ENCODE measurements around the gene TNNI3K. TPM values are rescaled to one million over a fixed set of nuclear protein-coding genes. Genes with fewer than 3 reads are reported as not detected.

The TNNI3K gene
- polyA plus RNA-seq, 1 of the 3 experiments (the other 2 are of a cell fraction) = 0.31 TPM

DNA sequence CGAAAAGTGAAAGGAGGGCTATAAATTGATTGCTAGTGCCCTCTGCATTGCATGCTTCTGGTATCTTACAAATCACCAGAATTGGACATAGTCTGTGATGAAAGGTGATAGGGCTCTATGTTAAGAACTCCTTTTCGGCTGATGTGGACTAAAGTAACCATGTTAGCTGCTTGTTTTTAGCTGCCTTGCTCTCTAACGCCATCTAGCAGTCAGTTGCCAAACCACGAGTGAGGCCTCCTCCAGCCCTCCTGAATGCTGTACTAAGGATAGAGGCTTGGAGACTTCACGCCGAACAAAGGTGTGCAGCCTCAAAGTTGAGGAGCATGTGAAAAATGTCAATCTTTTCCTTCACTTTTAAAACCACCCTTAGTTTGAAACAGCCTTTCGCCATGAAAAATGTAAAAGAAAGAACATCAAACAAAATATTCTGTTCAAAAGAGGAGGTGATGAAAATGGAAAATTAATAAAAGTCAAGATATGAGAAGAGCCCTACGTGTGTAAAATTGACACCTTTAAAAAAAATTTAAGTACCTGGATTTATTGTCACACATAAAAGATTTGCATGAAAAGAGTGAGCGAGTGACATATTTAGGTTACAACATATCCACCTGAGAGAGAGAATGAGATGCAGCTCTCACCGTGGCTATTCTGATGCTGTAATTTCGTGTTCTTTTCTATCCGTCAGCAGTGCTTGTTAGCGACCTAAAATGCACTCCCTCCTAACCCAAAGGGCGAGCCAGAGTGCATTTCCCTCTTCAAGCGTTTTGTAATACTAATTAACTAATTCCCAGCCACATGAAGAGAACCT lies 269.1 kb downstream of the TNNI3K start (continued):
- TF ChIP-seq FOSL2 (IDR thresholded peaks at IDR 0.05; ENCODE audit: borderline replicate concordance, low read depth) = no peak
- TF ChIP-seq SIN3A (IDR thresholded peaks at IDR 0.05; ENCODE audit: borderline replicate concordance, low read depth, low read length) = no peak
- no peak for TF ChIP-seq MEF2A (IDR thresholded peaks at IDR 0.05; ENCODE audit: borderline replicate concordance, low read depth)
- peak; percentile 84 for TF ChIP-seq RAD21 (IDR thresholded peaks at IDR 0.05; ENCODE audit: low read length)
- TF ChIP-seq, protein P1, sequence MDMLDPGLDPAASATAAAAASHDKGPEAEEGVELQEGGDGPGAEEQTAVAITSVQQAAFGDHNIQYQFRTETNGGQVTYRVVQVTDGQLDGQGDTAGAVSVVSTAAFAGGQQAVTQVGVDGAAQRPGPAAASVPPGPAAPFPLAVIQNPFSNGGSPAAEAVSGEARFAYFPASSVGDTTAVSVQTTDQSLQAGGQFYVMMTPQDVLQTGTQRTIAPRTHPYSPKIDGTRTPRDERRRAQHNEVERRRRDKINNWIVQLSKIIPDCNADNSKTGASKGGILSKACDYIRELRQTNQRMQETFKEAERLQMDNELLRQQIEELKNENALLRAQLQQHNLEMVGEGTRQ (IDR thresholded peaks at IDR 0.05; ENCODE audit: borderline replicate concordance, low read depth, low read length) = no peak
- TF ChIP-seq, protein P2, sequence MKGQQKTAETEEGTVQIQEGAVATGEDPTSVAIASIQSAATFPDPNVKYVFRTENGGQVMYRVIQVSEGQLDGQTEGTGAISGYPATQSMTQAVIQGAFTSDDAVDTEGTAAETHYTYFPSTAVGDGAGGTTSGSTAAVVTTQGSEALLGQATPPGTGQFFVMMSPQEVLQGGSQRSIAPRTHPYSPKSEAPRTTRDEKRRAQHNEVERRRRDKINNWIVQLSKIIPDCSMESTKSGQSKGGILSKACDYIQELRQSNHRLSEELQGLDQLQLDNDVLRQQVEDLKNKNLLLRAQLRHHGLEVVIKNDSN (IDR thresholded peaks at IDR 0.05; ENCODE audit: borderline replicate concordance, low read depth) = no peak
- TF ChIP-seq RXRA (IDR thresholded peaks at IDR 0.05; ENCODE audit: borderline replicate concordance, low read depth) = no peak
- TF ChIP-seq ELF1 (IDR thresholded peaks at IDR 0.05) = no peak
- peak; percentile 71 for TF ChIP-seq SMC3 (IDR thresholded peaks at IDR 0.05; ENCODE audit: low read depth, low read length)
- TF ChIP-seq FOXM1 (IDR thresholded peaks at IDR 0.05; ENCODE audit: low read depth) = no peak
- TF ChIP-seq RCOR1 (IDR thresholded peaks at IDR 0.05; ENCODE audit: low read length) = no peak

DNA sequence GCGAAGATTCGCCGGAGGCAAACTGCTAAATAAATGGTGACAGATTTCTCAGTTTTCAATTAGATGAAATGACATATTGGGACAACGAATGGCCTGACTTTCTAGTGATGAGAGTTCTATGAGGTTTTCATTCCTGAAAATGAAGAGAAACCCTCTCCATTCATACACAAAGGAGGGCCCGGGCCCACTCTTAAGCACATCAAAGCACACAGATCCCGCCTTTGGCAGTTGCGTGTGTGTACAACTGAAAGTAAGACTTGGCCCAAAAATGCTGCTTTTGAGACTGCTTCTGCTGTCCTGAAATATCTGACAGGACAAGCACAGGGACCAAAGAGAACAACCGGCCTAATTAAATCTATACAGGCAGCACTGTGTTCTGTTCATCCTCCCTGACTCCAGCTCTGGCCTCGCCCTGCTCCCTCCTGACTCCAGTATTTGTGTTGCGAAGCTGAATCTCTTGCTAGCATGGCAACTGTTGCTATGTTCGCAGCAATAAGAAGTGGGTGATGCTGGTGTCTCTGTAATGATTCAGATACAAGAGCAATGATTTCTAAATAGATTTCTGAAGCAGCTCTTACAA lies 269.8 kb downstream of the TNNI3K start:
- ChIA-PET POLR2A (no interaction called here), CTCF (interaction anchor here (0.7 to 4.9 kb wide), 21 partner anchors 8 to 665 kb away, joined by 3 to 55 read pairs (median 6); no protein-coding TSS in a partner anchor)
- Histone ChIP-seq H3K27ac (ENCODE audit: low read depth in 2 of 2, low read length in 1 of 2) (peak overlapping the region in 1 of 2 experiments; percentile 95; a peak in 2 of 4 replicates), H3K9me2 (no peaks in the 10 kb centered on the region), H4K20me1 (ENCODE audit: insufficient read depth) (no peaks in the 10 kb centered on the region), H3K9me3 (no peaks in the 10 kb centered on the region), H3K4me3 (ENCODE audit: low read depth in 2 of 2, low read length in 1 of 2) (no peak overlapping the region), H3F3A (replicated peaks; ENCODE audit: insufficient read depth) (no peaks in the 10 kb centered on the region), H3K79me2 (ENCODE audit: insufficient read depth) (no peaks in the 10 kb centered on the region), H3K27me3 (ENCODE audit: insufficient read depth) (no peaks in the 10 kb centered on the region), H3K36me3 (replicated peaks in 1 of 2; ENCODE audit: control insufficient read depth in 1 of 2, insufficient read depth in 2 of 2, low read length in 1 of 2) (no peaks in the 10 kb centered on the region), H3K4me1 (ENCODE audit: control insufficient read depth in 1 of 2, insufficient read depth in 2 of 2, low read depth in 1 of 2, low read length in 1 of 2) (peaks cover 0 to 23% of the 10 kb centered on the region in 2 experiments; a peak in 2 of 4 replicates), H2AFZ (ENCODE audit: low read depth) (no peak overlapping the region), H3K9ac (no peak overlapping the region), H3K4me2 (no peak overlapping the region)
- 65% methylated on average over 11 of the region's 11 CpGs for WGBS (ENCODE audit: low lambda C conversion rate)
- peak; percentile 51 for DNase-seq
- TF ChIP-seq, protein P3, sequence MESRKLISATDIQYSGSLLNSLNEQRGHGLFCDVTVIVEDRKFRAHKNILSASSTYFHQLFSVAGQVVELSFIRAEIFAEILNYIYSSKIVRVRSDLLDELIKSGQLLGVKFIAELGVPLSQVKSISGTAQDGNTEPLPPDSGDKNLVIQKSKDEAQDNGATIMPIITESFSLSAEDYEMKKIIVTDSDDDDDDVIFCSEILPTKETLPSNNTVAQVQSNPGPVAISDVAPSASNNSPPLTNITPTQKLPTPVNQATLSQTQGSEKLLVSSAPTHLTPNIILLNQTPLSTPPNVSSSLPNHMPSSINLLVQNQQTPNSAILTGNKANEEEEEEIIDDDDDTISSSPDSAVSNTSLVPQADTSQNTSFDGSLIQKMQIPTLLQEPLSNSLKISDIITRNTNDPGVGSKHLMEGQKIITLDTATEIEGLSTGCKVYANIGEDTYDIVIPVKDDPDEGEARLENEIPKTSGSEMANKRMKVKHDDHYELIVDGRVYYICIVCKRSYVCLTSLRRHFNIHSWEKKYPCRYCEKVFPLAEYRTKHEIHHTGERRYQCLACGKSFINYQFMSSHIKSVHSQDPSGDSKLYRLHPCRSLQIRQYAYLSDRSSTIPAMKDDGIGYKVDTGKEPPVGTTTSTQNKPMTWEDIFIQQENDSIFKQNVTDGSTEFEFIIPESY (IDR thresholded peaks at IDR 0.05; ENCODE audit: borderline replicate concordance, low read depth) = no peak
- TF ChIP-seq RAD21 (IDR thresholded peaks at IDR 0.05; ENCODE audit: low read length) (0 out of 2 replicates have a peak, but pooled peaks have one; percentile 4), RXRA (IDR thresholded peaks at IDR 0.05; ENCODE audit: borderline replicate concordance, low read depth) (no peak), FOXM1 (IDR thresholded peaks at IDR 0.05; ENCODE audit: low read depth) (no peak), MXI1 (IDR thresholded peaks at IDR 0.05; ENCODE audit: low read depth, low read length) (peak; percentile 61; the same call in 1 of the 2 replicates), TEAD4 (IDR thresholded peaks at IDR 0.05; ENCODE audit: borderline replicate concordance, insufficient read depth) (no peak), GABPA (IDR thresholded peaks at IDR 0.05; ENCODE audit: low read depth) (no peak), SMC3 (IDR thresholded peaks at IDR 0.05; ENCODE audit: low read depth, low read length) (no peak), SIN3A (IDR thresholded peaks at IDR 0.05; ENCODE audit: borderline replicate concordance, low read depth, low read length) (no peak), YY1 (IDR thresholded peaks at IDR 0.05; ENCODE audit: low read depth) (no peak), GATA2 (CRISPR knock-in tag; IDR thresholded peaks at IDR 0.05) (peak; percentile 16; the same call in 1 of the 2 replicates), FOSL2 (IDR thresholded peaks at IDR 0.05; ENCODE audit: borderline replicate concordance, low read depth) (no peak), RCOR1 (IDR thresholded peaks at IDR 0.05; ENCODE audit: low read length) (no peak), EP300 (IDR thresholded peaks at IDR 0.05; ENCODE audit: borderline replicate concordance in 1 of 2, low read depth in 1 of 2, low read length in 1 of 2) (no peak), NRF1 (IDR thresholded peaks at IDR 0.05; ENCODE audit: low read depth, low read length) (no peak)
- TF ChIP-seq, protein P4, sequence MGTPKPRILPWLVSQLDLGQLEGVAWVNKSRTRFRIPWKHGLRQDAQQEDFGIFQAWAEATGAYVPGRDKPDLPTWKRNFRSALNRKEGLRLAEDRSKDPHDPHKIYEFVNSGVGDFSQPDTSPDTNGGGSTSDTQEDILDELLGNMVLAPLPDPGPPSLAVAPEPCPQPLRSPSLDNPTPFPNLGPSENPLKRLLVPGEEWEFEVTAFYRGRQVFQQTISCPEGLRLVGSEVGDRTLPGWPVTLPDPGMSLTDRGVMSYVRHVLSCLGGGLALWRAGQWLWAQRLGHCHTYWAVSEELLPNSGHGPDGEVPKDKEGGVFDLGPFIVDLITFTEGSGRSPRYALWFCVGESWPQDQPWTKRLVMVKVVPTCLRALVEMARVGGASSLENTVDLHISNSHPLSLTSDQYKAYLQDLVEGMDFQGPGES (IDR thresholded peaks at IDR 0.05; ENCODE audit: low read depth, low read length) = no peak
- TF ChIP-seq, protein P5, sequence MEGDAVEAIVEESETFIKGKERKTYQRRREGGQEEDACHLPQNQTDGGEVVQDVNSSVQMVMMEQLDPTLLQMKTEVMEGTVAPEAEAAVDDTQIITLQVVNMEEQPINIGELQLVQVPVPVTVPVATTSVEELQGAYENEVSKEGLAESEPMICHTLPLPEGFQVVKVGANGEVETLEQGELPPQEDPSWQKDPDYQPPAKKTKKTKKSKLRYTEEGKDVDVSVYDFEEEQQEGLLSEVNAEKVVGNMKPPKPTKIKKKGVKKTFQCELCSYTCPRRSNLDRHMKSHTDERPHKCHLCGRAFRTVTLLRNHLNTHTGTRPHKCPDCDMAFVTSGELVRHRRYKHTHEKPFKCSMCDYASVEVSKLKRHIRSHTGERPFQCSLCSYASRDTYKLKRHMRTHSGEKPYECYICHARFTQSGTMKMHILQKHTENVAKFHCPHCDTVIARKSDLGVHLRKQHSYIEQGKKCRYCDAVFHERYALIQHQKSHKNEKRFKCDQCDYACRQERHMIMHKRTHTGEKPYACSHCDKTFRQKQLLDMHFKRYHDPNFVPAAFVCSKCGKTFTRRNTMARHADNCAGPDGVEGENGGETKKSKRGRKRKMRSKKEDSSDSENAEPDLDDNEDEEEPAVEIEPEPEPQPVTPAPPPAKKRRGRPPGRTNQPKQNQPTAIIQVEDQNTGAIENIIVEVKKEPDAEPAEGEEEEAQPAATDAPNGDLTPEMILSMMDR (IDR thresholded peaks at IDR 0.05) = no peak

Data from SK-N-SH (cell line).